ENCODE data around the gene MYT1.

GRCh38 chr20:64246616-64247306 is 82.5 kb downstream of the MYT1 start:
- TF ChIP-seq CTCF (conservative IDR thresholded peaks at IDR 0.05), result no peak
- no peak for TF ChIP-seq EZH2 (IDR thresholded peaks at IDR 0.05; ENCODE audit: low read depth)

All from PC-9 (cell line).